Smooth muscle cell (in vitro differentiated cells): ENCODE measurements around the gene SDR42E1. TPM values are rescaled to one million over a fixed set of nuclear protein-coding genes. Genes with fewer than 3 reads are reported as not detected.

Source experiments
- DNase-seq: peaks from one replicate; lab custom pipeline; 2025; ENCODE audit not compliant: unreplicated experiment; lab: John Stamatoyannopoulos, UW
- H2AFZ ChIP-seq: fragments of 200-600 bp; sonication (generic); 2 replicates; pipeline ENCODE4 v1.6.0; 2016; ENCODE audit warnings: antibody characterized with exemption, low read depth, mild to moderate bottlenecking
- H3F3A ChIP-seq: fragments of 200-600 bp; sonication (generic); 2 replicates; pipeline ENCODE4 v1.6.0; 2017; ENCODE audit warnings: antibody characterized with exemption, low read depth
- H3K27ac ChIP-seq: fragments of 200-600 bp; sonication (generic); 2 replicates; pipeline ENCODE4 v1.5.1; 2016; ENCODE audit warnings: low read depth, mild to moderate bottlenecking
- H3K27me3 ChIP-seq: fragments of 200-600 bp; sonication (generic); 2 replicates; pipeline ENCODE4 v1.6.1; 2016; ENCODE audit warnings: low read depth, mild to moderate bottlenecking
- H3K36me3 ChIP-seq: fragments of 200-600 bp; sonication (generic); 2 replicates; pipeline ENCODE4 v1.5.1; 2016; ENCODE audit warnings: low read depth
- H3K4me1 ChIP-seq: fragments of 200-600 bp; sonication (generic); 2 replicates; pipeline ENCODE4 v1.5.1; 2016; ENCODE audit warnings: low read depth
- H3K4me2 ChIP-seq: fragments of 200-600 bp; sonication (generic); 2 replicates; pipeline ENCODE4 v1.6.0; 2016; ENCODE audit warnings: mild to moderate bottlenecking
- H3K4me3 ChIP-seq: fragments of 200-600 bp; sonication (generic); 2 replicates; pipeline ENCODE4 v1.5.1; 2016; ENCODE audit warnings: mild to moderate bottlenecking
- H3K79me2 ChIP-seq: fragments of 200-600 bp; sonication (generic); 2 replicates; pipeline ENCODE4 v1.6.0; 2016; ENCODE audit warnings: low read depth, mild to moderate bottlenecking
- H3K9ac ChIP-seq: fragments of 200-600 bp; sonication (generic); 2 replicates; pipeline ENCODE4 v1.6.0; 2016; ENCODE audit warnings: low read depth
- H3K9me3 ChIP-seq: fragments of 200-600 bp; sonication (generic); replicated peaks from 2 replicates; pipeline ENCODE4 v1.5.1; 2016; ENCODE audit warnings: low read depth
- H4K20me1 ChIP-seq: fragments of 200-600 bp; sonication (generic); 2 replicates; pipeline ENCODE4 v1.6.0; 2016; ENCODE audit warnings: low read depth
- WGBS: methylation state at CpG from one replicate; pipeline ENCODE4 v1.1.7; 2016; ENCODE audit warnings: low lambda C conversion rate; 5-methylcytosine and 5-hydroxymethylcytosine counted together
- polyA plus RNA-seq: library from polyadenylated mRNA; unstranded; fragments of >200 nt; fragmentation: Nextera tagmentation; extraction: Ambion mirVana; gene quantifications from 2 replicates; pipeline ENCODE4 v1.2.1, GENCODE V29; 2016
- total RNA-seq: library from RNA; depleted of rRNA; stranded (reverse); fragments of >200 nt; gene quantifications from 2 replicates; pipeline ENCODE4 v1.2.3, GENCODE V29; 2014
- TF ChIP-seq, protein P1 (sequence below): fragments of 200-600 bp; sonication (generic); IDR thresholded peaks from 2 replicates; pipeline ENCODE4 v1.5.1; 2017; ENCODE audit warnings: borderline replicate concordance, mild to moderate bottlenecking, antibody characterized with exemption; ENCODE audit not compliant: insufficient read depth, poor library complexity, severe bottlenecking

SDR42E1 gene
- total and polyA plus RNA-seq, 2 experiments from 2014 or later: not detected

DNA sequence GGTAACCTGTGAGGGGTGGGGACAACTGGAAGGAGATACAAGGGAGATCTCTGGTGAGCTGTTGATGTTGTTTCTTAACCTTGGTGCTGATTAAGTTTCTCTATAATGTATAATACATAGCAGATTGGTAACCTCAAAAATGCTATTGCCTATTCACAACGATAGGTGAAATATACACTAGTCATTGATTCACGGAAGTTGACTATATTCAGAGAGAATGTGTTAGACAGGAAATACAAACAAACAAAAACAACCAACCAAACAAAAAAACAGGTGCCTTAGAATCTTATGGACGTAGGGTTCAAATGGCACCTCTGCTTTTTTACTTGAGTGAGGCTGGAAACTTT, 45.3 kb upstream of the SDR42E1 start:
- H3K27ac ChIP-seq: no peak overlapping the region
- H2AFZ ChIP-seq: no peak overlapping the region
- no peaks in the 10 kb centered on the region for H3K4me1 ChIP-seq
- TF ChIP-seq, protein P1, sequence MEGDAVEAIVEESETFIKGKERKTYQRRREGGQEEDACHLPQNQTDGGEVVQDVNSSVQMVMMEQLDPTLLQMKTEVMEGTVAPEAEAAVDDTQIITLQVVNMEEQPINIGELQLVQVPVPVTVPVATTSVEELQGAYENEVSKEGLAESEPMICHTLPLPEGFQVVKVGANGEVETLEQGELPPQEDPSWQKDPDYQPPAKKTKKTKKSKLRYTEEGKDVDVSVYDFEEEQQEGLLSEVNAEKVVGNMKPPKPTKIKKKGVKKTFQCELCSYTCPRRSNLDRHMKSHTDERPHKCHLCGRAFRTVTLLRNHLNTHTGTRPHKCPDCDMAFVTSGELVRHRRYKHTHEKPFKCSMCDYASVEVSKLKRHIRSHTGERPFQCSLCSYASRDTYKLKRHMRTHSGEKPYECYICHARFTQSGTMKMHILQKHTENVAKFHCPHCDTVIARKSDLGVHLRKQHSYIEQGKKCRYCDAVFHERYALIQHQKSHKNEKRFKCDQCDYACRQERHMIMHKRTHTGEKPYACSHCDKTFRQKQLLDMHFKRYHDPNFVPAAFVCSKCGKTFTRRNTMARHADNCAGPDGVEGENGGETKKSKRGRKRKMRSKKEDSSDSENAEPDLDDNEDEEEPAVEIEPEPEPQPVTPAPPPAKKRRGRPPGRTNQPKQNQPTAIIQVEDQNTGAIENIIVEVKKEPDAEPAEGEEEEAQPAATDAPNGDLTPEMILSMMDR: no peak
- no peaks in the 10 kb centered on the region for H3K36me3 ChIP-seq
- no peaks in the 10 kb centered on the region for H3K79me2 ChIP-seq
- no peaks in the 10 kb centered on the region for H3K27me3 ChIP-seq
- no peak for DNase-seq
- 88% methylated on average over 3 of the region's 3 CpGs for WGBS
- no peaks in the 10 kb centered on the region for H4K20me1 ChIP-seq
- no peaks in the 10 kb centered on the region for H3F3A ChIP-seq
- H3K4me3 ChIP-seq: no peak overlapping the region
- H3K9ac ChIP-seq: no peak overlapping the region
- no peaks in the 10 kb centered on the region for H3K9me3 ChIP-seq
- H3K4me2 ChIP-seq: no peak overlapping the region

DNA sequence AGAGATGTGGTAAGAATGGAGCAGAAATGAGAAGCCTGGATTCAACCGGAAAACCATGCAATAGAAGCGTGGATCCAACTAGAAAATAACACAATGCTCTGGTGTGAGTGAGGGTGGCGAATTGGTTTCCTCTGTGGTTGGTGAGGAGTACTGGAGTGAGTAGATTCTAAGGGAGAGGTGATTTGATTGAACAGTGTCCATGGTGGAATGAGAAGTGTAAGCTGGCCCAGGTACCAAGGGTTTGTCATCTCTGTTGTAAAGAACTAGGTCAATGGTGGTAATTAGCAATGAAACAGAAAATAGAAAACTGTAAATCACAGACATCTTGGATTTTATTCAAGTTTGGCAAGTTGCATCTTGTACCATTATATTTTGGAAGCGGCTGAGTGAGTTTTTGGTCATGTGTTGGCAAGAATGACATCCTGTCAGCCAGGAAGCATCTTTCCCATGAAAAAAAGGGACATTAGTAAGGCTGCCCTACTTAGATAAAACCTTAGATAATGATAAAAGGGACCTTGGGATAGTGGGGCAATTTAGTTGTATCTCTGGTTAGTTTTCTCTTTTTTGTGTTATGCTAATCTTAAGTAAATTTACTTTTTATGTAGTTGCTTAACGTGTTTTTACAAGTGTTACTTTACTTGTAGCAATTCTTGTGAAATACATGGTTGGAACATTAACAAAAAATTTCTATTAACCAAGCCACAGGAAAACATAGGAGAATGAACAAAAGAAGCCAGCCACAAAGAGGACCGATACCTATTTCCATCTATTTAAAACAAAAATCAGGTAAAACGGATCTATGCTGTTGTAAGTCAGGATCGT, 44.7 kb upstream of the SDR42E1 start:
- Histone ChIP-seq H3K36me3 (no peaks in the 10 kb centered on the region), H3K79me2 (no peaks in the 10 kb centered on the region), H3F3A (no peaks in the 10 kb centered on the region), H3K4me2 (no peak overlapping the region), H3K9ac (no peak overlapping the region), H3K27me3 (no peaks in the 10 kb centered on the region), H3K9me3 (no peaks in the 10 kb centered on the region), H2AFZ (no peak overlapping the region), H4K20me1 (no peaks in the 10 kb centered on the region), H3K4me3 (no peak overlapping the region), H3K27ac (no peak overlapping the region), H3K4me1 (no peaks in the 10 kb centered on the region)
- no peak for DNase-seq
- WGBS: 87% methylated on average over 8 of the region's 8 CpGs
- TF ChIP-seq, protein P1: no peak

DNA sequence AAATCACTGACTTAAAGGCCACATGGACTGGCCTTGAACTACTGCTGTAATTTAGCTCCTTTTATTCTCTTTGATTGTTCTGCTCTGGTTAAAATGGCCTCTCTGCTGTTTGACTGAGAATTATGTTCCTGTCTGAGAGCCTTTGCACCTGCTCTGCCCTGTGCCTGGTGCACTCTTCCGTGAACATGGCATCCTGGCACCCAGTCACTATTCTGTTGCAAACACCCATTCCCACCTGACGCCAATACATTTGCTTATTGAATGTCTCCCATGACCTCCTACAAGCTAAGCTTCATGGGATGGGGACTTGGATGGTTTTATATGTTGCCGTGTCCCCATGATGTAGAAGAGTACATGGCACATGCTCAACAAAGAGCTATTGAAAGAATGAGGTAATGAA, 43.8 kb upstream of the SDR42E1 start:
- TF ChIP-seq, protein P1: no peak
- Histone ChIP-seq H3K4me3 (no peak overlapping the region), H2AFZ (no peak overlapping the region), H3K79me2 (no peaks in the 10 kb centered on the region), H3K4me1 (no peaks in the 10 kb centered on the region), H3K27ac (no peak overlapping the region), H3K9ac (no peak overlapping the region), H3K4me2 (no peak overlapping the region), H3K36me3 (no peaks in the 10 kb centered on the region), H4K20me1 (no peaks in the 10 kb centered on the region), H3F3A (no peaks in the 10 kb centered on the region), H3K9me3 (no peaks in the 10 kb centered on the region), H3K27me3 (peaks cover 5% of the 10 kb centered on the region)
- DNase-seq: no peak
- WGBS: 92% methylated on average over 3 of the region's 3 CpGs

DNA sequence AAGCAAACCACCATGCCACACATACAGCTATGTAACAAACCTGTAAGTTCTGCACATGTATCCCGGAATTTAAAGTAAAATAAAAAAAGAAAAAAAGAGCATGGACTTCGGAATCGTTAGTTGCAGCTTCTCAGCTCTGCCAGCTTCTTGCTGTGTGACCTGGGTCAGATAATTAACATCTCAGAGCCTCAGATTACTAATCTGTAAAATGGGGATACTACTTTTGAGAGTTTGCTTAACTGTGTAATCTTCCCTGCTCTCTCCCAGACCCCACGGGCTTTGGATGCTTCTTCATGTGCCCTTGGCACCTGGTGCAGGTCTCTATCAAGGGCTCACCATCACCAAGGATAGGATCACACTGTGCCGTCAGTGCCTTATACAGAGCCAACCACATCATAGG, 40.4 kb upstream of the SDR42E1 start:
- no peaks in the 10 kb centered on the region for H3K9me3 ChIP-seq
- no peak overlapping the region for H3K4me3 ChIP-seq
- TF ChIP-seq, protein P1: no peak
- H3K27me3 ChIP-seq: peaks cover 5% of the 10 kb centered on the region
- 87% methylated on average over 5 of the region's 5 CpGs for WGBS
- H2AFZ ChIP-seq: no peak overlapping the region
- DNase-seq: no peak
- no peak overlapping the region for H3K4me2 ChIP-seq
- no peaks in the 10 kb centered on the region for H3K79me2 ChIP-seq
- H3F3A ChIP-seq: no peaks in the 10 kb centered on the region
- no peaks in the 10 kb centered on the region for H3K36me3 ChIP-seq
- H3K27ac ChIP-seq: no peak overlapping the region
- H3K4me1 ChIP-seq: no peaks in the 10 kb centered on the region
- H4K20me1 ChIP-seq: no peaks in the 10 kb centered on the region
- no peak overlapping the region for H3K9ac ChIP-seq
